GM21423 (cell line): ENCODE data around the gene FPR2.

Experiments
- ATAC-seq: cut with Tn5 transposase; IDR thresholded peaks from one replicate; pipeline ENCODE4 v1.9.1; 2021; ENCODE audit warnings: mild to moderate bottlenecking, moderate library complexity; ENCODE audit not compliant: unreplicated experiment

The FPR2 gene

GRCh38 chr19:51781999-51782398 is 21.0 kb downstream of the FPR2 start:
- no peak for ATAC-seq

- ATAC-seq, result no peak
These were observed 22.4 kb downstream of the FPR2 start for GRCh38 chr19:51783372-51783771.

GRCh38 chr19:51784109-51784785 is 23.3 kb downstream of the FPR2 start:
- ATAC-seq, result no peak

GRCh38 chr19:51784922-51785690 is 24.1 kb downstream of the FPR2 start:
- ATAC-seq, result no peak

- no peak for ATAC-seq
These were observed 25.9 kb downstream of the FPR2 start for GRCh38 chr19:51786646-51787494.

GRCh38 chr19:51788029-51788428 is 27.0 kb downstream of the FPR2 start:
- no peak for ATAC-seq

GRCh38 chr19:51789061-51789795 is 28.2 kb downstream of the FPR2 start:
- no peak for ATAC-seq

- ATAC-seq, result no peak
These were observed 32.0 kb downstream of the FPR2 start for GRCh38 chr19:51792932-51793331.

- no peak for ATAC-seq
These were observed 33.0 kb downstream of the FPR2 start for GRCh38 chr19:51793994-51794393.

GRCh38 chr19:51794885-51795490 is 34.0 kb downstream of the FPR2 start, which contains the start of gene FPR3:
TSS of gene FPR3 (plus strand) at chr19:51795157. CDS start at chr19:51823749, 28,592 bp downstream.
- ATAC-seq, result no peak

- ATAC-seq, result no peak
These were observed 35.3 kb downstream of the FPR2 start for GRCh38 chr19:51796195-51796679.

GRCh38 chr19:51797480-51797879 is 36.5 kb downstream of the FPR2 start:
- ATAC-seq, result no peak

GRCh38 chr19:51798062-51798461 is 37.1 kb downstream of the FPR2 start:
- no peak for ATAC-seq

- no peak for ATAC-seq
These were observed 38.2 kb downstream of the FPR2 start for GRCh38 chr19:51799034-51799773.

GRCh38 chr19:51799774-51800472 is 38.9 kb downstream of the FPR2 start:
- no peak for ATAC-seq

- no peak for ATAC-seq
These were observed 39.7 kb downstream of the FPR2 start for GRCh38 chr19:51800473-51801244.

- ATAC-seq, result no peak
These were observed 41.8 kb downstream of the FPR2 start for GRCh38 chr19:51802775-51803174.

GRCh38 chr19:51803519-51803918 is 42.5 kb downstream of the FPR2 start:
- no peak for ATAC-seq
